ENCODE measurements around the gene KRT40. TPM values are rescaled to one million over a fixed set of nuclear protein-coding genes. Genes with fewer than 3 reads are reported as not detected.

The KRT40 gene
- total and polyA plus RNA-seq, 2 experiments from 2014 or later = 0.33 TPM; not detected in 1

- Histone ChIP-seq H3K4me2 (no peak overlapping the region), H3K4me1 (ENCODE audit: insufficient read depth) (peaks cover 15% of the 10 kb centered on the region), H3K4me3 (no peak overlapping the region), H3K27me3 (no peaks in the 10 kb centered on the region), H3K79me2 (no peaks in the 10 kb centered on the region), H3K9me3 (ENCODE audit: low read depth) (no peaks in the 10 kb centered on the region), H3K36me3 (replicated peaks; ENCODE audit: insufficient read depth, low read depth) (no peaks in the 10 kb centered on the region), H2AFZ (no peak overlapping the region), H3K27ac (peak overlapping the region; percentile 56), H4K20me1 (ENCODE audit: insufficient read depth, poor library complexity, severe bottlenecking) (no peaks in the 10 kb centered on the region), H3K9me2 (replicated peaks; ENCODE audit: insufficient read depth) (no peaks in the 10 kb centered on the region)
- DNase-seq (ENCODE audit: low spot score) = peak; percentile 24
- WGBS (ENCODE audit: low lambda C conversion rate, missing lambda C conversion rate) = 79% methylated on average over 12 of the region's 12 CpGs
- no peak for TF ChIP-seq EZH2 (IDR thresholded peaks at IDR 0.05; ENCODE audit: borderline replicate concordance)
- TF ChIP-seq CTCF (IDR thresholded peaks at IDR 0.05; ENCODE audit: poor library complexity) = no peak
- no peak for TF ChIP-seq EZH2phosphoT487 (IDR thresholded peaks at IDR 0.05; ENCODE audit: low read depth, severe bottlenecking, unreplicated experiment)
Measured at GRCh38 chr17:40958086-40958953, 25.8 kb downstream of the KRT40 start.

GRCh38 chr17:40956401-40957254 lies 27.5 kb downstream of the KRT40 start:
- Histone ChIP-seq H3K4me1 (ENCODE audit: insufficient read depth) (peaks cover 15% of the 10 kb centered on the region), H3K4me3 (no peak overlapping the region), H4K20me1 (ENCODE audit: insufficient read depth, poor library complexity, severe bottlenecking) (no peaks in the 10 kb centered on the region), H3K36me3 (replicated peaks; ENCODE audit: insufficient read depth, low read depth) (no peaks in the 10 kb centered on the region), H3K27ac (peak overlapping the region; percentile 56), H2AFZ (no peak overlapping the region), H3K79me2 (no peaks in the 10 kb centered on the region), H3K9me3 (ENCODE audit: low read depth) (no peaks in the 10 kb centered on the region), H3K4me2 (no peak overlapping the region), H3K27me3 (no peaks in the 10 kb centered on the region), H3K9me2 (replicated peaks; ENCODE audit: insufficient read depth) (no peaks in the 10 kb centered on the region)
- 63% methylated on average over 8 of the region's 8 CpGs for WGBS (ENCODE audit: low lambda C conversion rate, missing lambda C conversion rate)
- no peak for TF ChIP-seq CTCF (IDR thresholded peaks at IDR 0.05; ENCODE audit: poor library complexity)
- TF ChIP-seq EZH2 (IDR thresholded peaks at IDR 0.05; ENCODE audit: borderline replicate concordance) = no peak
- no peak for TF ChIP-seq EZH2phosphoT487 (IDR thresholded peaks at IDR 0.05; ENCODE audit: low read depth, severe bottlenecking, unreplicated experiment)
- peak; percentile 37 for DNase-seq (ENCODE audit: low spot score)

GRCh38 chr17:40953881-40954280 lies 30.2 kb downstream of the KRT40 start:
- Histone ChIP-seq H3K4me2 (no peak overlapping the region), H3K9me3 (ENCODE audit: low read depth) (no peaks in the 10 kb centered on the region), H3K27me3 (no peaks in the 10 kb centered on the region), H3K79me2 (no peaks in the 10 kb centered on the region), H3K36me3 (replicated peaks; ENCODE audit: insufficient read depth, low read depth) (no peaks in the 10 kb centered on the region), H4K20me1 (ENCODE audit: insufficient read depth, poor library complexity, severe bottlenecking) (no peaks in the 10 kb centered on the region), H3K4me3 (no peak overlapping the region), H2AFZ (no peak overlapping the region), H3K4me1 (ENCODE audit: insufficient read depth) (peaks cover 21% of the 10 kb centered on the region), H3K27ac (no peak overlapping the region), H3K9me2 (replicated peaks; ENCODE audit: insufficient read depth) (no peaks in the 10 kb centered on the region)
- TF ChIP-seq CTCF (IDR thresholded peaks at IDR 0.05; ENCODE audit: poor library complexity) (no peak), EZH2 (IDR thresholded peaks at IDR 0.05; ENCODE audit: borderline replicate concordance) (no peak), EZH2phosphoT487 (IDR thresholded peaks at IDR 0.05; ENCODE audit: low read depth, severe bottlenecking, unreplicated experiment) (no peak)
- DNase-seq (ENCODE audit: low spot score) = no peak
- WGBS (ENCODE audit: low lambda C conversion rate, missing lambda C conversion rate) = 84% methylated on average over 2 of the region's 2 CpGs

Measured in hepatocyte (in vitro differentiated cells).